GM21423 (cell line): ENCODE measurements around the gene SPC24.
"Not testable (repeated sequence)": the region's sequence is repeated elsewhere in the genome, so short reads cannot be mapped to it uniquely, and the experiment has no call there.

Experiments
- ATAC-seq: cut with Tn5 transposase; IDR thresholded peaks from one replicate; pipeline ENCODE4 v1.9.1; 2021; ENCODE audit warnings: mild to moderate bottlenecking, moderate library complexity; ENCODE audit not compliant: unreplicated experiment

The SPC24 gene

GRCh38 chr19:11166281-11167142, 10.9 kb upstream of the SPC24 start:
- ATAC-seq, result no peak

GRCh38 chr19:11165486-11166030, 10.0 kb upstream of the SPC24 start:
- no peak for ATAC-seq

- ATAC-seq, result no peak
These were observed 9.4 kb upstream of the SPC24 start for GRCh38 chr19:11164879-11165406.

- no peak for ATAC-seq
These were observed 8.7 kb upstream of the SPC24 start for GRCh38 chr19:11164296-11164695.

- ATAC-seq, result not testable (repeated sequence)
These were observed 4.8 kb upstream of the SPC24 start for GRCh38 chr19:11160440-11160768.

GRCh38 chr19:11159598-11160439, 4.2 kb upstream of the SPC24 start:
- no peak for ATAC-seq

GRCh38 chr19:11154683-11155047, 917 bp downstream of the SPC24 start:
- ATAC-seq, result no peak

- ATAC-seq, result no peak
These were observed 3.1 kb downstream of the SPC24 start for GRCh38 chr19:11152318-11153062.

GRCh38 chr19:11151181-11151580, 4.4 kb downstream of the SPC24 start:
- no peak for ATAC-seq

- no peak for ATAC-seq
These were observed 7.6 kb downstream of the SPC24 start for GRCh38 chr19:11148001-11148400.

GRCh38 chr19:11145536-11145924, 10.1 kb downstream of the SPC24 start:
- ATAC-seq, result no peak

- no peak for ATAC-seq
These were observed 12.9 kb downstream of the SPC24 start for GRCh38 chr19:11142528-11143171.

GRCh38 chr19:11141937-11142527, 13.6 kb downstream of the SPC24 start:
- ATAC-seq, result no peak

- ATAC-seq, result no peak
These were observed 14.7 kb downstream of the SPC24 start for GRCh38 chr19:11140896-11141295.

GRCh38 chr19:11140023-11140538, 15.5 kb downstream of the SPC24 start:
- ATAC-seq, result not testable (repeated sequence)

- no peak for ATAC-seq
These were observed 16.8 kb downstream of the SPC24 start for GRCh38 chr19:11138601-11139300.

- ATAC-seq, result no peak
These were observed 17.8 kb downstream of the SPC24 start for GRCh38 chr19:11137542-11138384.

GRCh38 chr19:11136400-11137101, 19.0 kb downstream of the SPC24 start:
- ATAC-seq, result no peak
